SK-N-SH (cell line): ENCODE data around the gene SLC38A8.

Experiments
- CTCF ChIP-seq: fragments of 200-600 bp; sonication (generic); IDR thresholded peaks from 2 replicates; pipeline ENCODE4 v1.6.1; 2017; ENCODE audit warnings: antibody characterized with exemption, mild to moderate bottlenecking, moderate library complexity
- REST ChIP-seq: IDR thresholded peaks from 2 replicates; pipeline ENCODE4 v1.6.1; 2012; ENCODE audit warnings: mild to moderate bottlenecking, low read depth, low read length, moderate library complexity

- TF ChIP-seq CTCF (no peak), REST (no peak)
Observed at GRCh38 chr16:84080813-84081212, 38.2 kb upstream of the SLC38A8 start.
